ENCODE measurements around the gene METAP1D.

- TF ChIP-seq EZH2 (IDR thresholded peaks at IDR 0.05) (no peak), POLR2AphosphoS5 (IDR thresholded peaks at IDR 0.05; ENCODE audit: borderline replicate concordance, low read depth, low read length) (no peak), FOXP2 (optimal IDR thresholded peaks at IDR 0.05; ENCODE audit: control extremely low read depth, extremely low read length, insufficient read depth) (no peak)
Measured at GRCh38 chr2:171952748-171953147, 47.0 kb upstream of the METAP1D start.

All from SK-N-MC (cell line).